NCI-H2081 (cell line): ENCODE results near the gene SLC6A20.
A peak's percentile ranks its signal among the peaks of the same experiment; 100 is the strongest.

Experiments
- DNase-seq, 2 experiments: peaks; one replicate each; lab custom pipeline; 2025; lab: John Stamatoyannopoulos, UW

SLC6A20 gene

DNA sequence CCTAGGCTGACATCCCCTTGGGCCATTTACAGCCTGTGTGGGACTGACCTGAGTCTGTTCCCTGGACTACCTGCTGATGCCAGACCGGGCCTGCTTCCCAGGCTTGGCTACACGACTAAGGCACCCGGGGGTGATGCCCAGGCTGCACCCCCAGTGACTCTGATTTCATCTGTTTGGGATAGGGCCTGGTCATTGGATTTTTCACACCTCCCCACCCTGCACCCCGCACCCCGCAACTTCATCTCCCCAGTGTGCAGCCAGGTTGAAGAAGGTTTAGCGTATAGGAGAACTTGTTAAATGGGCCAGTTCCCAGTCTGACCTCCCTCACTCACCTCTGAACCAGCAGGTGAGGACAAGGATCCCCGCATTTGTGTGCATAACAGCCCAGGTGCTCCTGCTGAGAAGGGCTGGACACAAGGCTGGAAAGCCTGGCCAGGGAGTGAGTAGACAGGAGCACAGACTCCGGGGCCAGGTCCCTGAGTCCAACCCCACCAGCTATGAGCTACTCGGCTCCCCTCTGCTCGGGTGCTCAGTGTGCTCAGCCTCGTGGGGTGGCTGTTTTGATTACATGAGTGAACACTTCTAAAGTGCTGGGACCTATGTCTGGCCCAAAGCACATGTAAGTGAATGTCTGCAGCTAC lies 18.5 kb downstream of the SLC6A20 start:
- no peak for DNase-seq

DNA sequence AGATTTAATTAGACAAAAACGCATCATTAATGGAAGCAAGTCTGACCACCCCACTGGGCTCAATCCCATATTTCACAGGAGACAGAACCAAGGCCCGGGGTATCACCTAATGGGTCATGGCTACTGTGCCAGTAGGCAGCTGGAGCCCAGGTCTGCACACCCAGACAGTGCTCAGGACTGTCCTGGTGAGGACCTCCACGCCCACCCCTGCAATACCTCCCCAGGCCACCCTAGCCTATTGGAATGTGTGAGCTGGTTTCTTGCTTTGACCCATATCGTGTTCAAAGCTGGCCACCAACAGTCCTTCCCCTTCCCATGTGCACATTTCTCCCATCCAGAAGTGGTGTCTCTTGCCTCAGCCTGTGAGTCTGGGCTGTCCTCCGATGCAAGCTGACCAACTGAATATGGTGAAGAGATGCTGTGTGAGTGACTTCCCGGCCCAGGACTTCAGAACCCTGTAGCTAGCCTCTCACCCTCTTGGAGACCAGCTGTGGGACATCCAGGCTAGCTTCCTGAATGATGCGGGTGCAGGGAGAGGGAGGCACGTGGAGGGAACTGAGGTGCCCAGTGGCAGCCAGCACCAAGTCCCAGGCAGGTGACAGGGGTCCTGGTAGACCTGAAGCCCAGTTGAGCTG lies 19.1 kb downstream of the SLC6A20 start:
- DNase-seq: no peak

- DNase-seq: peak; percentile 65 to 81
Measured at GRCh38 chr3:45776611-45777010, 19.7 kb downstream of the SLC6A20 start.

- DNase-seq: no peak
Measured at GRCh38 chr3:45776301-45776595, 20.1 kb downstream of the SLC6A20 start.

DNA sequence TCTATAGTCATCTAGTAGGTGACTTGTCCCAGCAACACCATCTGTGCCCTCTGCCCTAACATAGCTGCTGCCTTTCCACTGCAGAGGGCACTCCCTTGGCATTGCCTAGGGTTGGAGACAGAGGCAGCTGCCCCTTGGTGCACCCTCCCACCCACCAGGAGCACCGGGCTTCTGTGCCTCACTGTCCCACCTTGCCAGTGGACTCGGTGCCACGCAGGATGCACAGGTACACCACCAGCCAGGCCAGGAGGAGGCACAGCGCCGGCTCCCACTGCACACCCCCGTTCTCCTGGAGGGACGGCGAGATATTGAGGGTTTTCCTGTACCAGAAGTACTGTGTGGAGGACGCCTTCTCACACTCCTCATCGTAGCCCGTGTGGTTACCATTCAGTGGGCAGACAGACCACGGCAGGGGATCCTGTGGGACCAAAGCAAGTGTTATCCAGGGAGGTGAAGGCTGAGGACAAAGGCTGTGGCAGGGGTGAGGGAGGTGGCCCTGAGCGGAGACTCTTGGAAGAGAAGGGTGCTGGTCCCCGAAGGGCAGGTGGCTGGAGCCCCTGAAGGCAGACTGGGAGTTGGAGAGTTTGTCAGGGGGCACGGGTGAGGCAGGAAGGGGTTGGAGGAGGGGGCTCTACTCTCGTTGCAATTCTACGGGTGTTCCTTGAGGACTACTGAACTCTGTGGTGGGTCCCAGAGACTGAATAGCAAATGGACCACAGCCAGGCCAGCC lies 20.6 kb downstream of the SLC6A20 start:
- DNase-seq: no peak

GRCh38 chr3:45774581-45775521 lies 21.5 kb downstream of the SLC6A20 start:
- no peak for DNase-seq

DNA sequence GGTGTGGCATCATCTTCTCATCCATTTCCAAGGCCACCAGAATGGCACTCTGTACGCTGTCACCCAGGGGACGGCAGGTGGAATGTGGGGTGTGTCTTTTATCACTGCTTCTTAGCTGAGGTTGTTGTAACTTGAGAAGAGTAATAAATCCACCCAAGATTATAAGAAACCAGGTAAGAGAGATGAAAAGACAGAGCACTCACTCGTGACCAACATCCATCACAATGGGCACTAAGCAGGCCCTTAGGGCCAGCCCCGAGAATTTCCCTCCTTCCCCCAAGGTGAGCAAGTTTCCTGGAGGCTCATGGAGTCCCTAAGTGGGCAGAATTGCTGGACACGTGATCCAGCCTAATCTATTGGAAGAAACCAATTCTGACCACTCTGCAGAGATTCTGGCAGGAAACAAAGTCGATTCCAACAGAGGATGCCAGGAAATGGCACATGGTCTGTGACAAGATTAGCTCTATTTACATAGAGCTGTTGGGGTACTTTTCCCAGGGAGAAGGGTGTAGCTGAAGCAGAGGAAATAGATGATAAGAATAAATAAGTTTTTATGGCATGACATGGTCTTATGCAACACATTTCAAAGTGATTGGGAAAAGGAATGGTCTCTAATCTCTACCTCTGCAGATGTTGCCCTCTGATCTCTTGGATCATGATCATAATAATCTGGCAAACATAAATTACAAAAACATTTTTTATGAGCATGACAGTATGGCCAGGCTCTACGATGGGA lies 22.5 kb downstream of the SLC6A20 start:
- no peak for DNase-seq

GRCh38 chr3:45773072-45773471 lies 23.3 kb downstream of the SLC6A20 start:
- DNase-seq: no peak

GRCh38 chr3:45772341-45773035 lies 23.8 kb downstream of the SLC6A20 start:
- no peak for DNase-seq

- no peak for DNase-seq
Measured at GRCh38 chr3:45771831-45772230, 24.5 kb downstream of the SLC6A20 start.

DNA sequence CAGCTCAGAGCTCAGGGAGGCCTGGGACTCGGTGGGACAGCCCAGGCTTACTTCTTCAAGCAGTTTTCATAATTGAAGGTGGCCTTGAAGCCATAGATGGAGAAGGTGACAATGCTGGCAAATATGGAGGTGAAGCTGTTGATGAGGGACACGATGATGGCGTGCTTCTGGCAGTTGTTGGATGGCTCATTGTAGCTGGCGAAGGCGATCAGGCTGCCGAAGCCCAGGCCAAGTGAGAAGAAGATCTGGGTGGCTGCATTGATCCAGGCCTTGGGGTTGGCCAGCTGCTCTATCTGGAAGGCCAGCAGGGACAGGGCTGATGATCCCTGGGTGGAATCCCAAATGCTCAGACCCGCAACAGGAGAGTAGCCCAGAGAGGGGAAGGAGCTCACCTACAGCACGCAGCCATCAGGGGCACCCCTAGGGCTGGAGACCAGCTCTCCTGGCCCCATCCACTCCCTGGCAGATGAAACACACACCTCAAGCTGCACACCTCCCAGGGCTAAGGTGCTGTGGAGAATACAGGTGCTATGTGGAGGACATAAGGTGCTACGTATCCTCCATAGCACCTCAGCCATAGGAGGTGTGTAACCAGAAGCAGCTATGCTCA lies 25.1 kb downstream of the SLC6A20 start:
- DNase-seq: no peak

DNA sequence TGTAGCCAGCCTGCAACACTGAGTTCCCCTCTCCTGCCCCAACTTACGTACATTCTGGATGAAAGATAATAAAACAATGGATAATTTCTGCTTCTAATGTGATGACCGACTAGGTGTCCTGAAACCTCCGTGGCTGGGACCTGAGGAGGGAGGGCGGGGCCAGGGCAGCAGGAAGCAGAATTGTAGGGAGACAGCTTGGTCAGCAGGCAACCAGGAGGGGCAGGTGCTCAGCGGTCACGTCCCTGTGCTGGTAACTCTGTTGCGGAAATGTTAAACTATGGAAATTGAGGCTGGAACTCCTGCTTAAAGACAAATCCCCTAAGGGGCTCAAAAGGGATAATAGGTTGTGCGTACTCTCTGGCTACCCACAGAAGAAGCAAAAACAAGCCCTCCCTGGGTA lies 30.4 kb downstream of the SLC6A20 start:
- DNase-seq: no peak

DNA sequence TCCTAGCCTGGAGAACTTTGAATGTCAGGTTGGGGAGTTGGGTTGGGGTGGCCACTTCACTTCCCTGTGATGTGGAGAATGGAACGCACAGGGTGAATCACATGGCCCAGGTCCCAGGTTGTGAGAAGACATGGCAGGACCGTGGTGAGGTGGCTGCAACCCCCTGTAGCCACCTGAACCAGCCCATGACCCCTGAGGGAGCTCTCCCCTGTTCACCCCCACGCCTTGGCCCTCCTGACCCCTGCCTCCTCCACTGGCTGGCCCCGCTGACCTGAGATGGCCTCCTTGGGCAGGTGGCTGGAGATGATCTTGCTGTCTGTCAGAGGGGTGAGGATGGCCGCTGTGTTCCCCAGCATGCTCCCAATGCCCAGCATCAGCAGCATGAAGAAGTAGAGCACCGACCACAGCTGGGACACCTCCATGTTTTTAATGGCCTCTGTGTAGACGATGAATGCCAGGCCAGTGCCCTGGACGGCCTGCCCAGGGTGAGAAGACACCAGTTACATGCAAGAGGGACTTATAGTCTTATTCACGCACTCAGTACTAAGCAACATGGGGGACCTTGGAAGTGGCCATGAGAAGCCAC lies 31.0 kb downstream of the SLC6A20 start:
- no peak for DNase-seq

DNA sequence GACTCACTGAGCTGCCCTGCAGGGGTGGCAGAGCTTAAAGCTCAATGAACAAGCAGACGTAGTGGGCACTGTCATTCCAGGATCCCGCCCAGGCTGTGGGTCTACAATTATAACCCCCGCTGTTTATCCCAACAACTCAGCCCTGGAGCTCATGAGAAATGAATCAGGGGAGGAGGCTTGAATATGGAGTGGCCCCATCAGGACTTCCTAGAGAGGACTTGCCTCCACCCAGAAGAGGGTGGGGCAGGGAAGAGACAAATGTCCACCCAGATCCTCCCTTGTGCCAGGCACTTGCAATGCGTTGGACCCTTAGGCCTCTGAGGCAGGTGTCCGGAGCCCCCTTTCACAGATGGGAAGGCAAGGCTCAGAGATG lies 33.0 kb downstream of the SLC6A20 start:
- no peak for DNase-seq

GRCh38 chr3:45762647-45763302 lies 33.6 kb downstream of the SLC6A20 start:
- no peak for DNase-seq

DNA sequence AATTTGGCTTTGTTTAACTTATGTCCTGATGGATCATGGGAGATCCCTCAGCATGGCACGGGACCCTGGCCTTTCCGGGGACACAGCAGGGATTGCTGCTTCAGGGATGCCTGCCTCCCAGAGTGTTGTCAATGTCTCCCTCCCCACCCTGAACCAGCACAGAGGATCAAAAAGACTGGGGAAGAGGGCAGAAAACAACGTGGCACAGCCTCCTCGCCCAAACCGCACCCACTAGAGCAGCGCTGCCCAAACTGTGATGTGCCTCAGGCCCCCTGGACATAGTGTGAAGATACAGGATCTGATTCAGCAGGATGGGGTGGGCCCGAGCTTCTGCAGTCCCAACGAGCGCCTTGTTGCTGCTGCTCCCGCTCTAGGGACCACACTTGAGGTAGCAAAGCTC lies 34.5 kb downstream of the SLC6A20 start:
- no peak for DNase-seq

DNA sequence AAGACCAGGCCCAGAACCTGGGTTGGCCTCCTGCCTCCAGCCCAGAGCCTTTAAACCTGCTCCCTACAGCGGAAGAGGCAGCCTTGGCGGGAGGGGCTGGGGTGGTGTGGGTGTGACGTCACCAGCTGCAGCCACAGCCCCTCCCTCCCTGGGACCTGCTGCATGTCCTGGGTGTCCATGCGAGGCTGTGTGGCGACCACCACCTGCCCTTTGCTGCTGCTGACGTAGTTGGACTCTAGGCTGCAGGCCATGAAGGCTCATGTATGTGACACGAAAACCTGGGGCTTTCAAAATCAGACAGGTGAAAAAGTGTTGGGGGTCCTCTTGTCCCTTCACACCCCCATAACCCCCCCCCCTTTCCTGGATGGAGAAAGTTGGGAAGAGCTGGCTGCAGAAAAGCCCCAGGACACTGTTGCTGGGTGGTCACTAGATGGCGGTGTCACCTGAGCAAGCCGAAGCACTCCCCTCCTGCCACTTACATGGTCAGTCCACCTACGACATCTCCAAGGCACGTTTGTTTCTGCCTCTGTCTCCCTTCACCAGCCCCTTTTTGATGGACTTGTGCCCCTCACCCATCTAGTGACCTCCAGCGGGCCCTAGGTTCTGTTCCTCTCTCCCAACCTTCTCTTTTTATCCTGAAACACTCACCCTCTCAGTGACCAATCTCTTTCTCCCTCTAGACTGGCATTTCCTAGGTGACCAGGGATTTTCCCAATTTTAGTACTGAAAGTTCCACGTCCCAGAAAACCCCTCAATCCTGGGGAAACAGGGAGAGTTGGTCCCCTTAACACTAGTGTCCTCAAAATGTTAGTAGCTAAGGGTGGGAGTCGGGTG lies 35.2 kb downstream of the SLC6A20 start:
- peak; percentile 42 to 63 for DNase-seq

DNA sequence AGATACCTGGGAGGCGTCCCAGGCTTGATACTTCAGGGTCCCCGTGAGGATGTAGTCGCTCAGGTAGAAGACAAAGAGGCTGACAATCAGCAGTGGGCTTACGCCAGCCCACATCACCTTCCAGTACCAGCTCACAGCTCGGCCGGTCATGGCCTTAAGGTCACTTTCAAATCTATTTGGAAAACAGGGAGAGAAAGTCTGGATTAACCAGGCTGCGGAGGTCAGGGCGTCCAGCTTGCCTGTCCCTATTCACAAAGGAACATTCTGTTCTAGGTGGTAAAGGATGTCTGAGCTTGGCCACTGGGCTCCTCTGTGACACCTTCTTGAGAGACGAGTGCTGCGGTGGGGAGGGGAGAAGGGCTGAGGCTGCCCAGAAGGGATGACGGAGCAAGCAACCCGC lies 36.5 kb downstream of the SLC6A20 start:
- DNase-seq: no peak

- no peak for DNase-seq
Measured at GRCh38 chr3:45758871-45759270, 37.5 kb downstream of the SLC6A20 start.
